Loucy (cell line): ENCODE results near the gene TARS2.

Experiments
- CTCF ChIP-seq: fragments of 200-600 bp; sonication (generic); conservative IDR thresholded peaks from 2 replicates; pipeline ENCODE4 v1.5.1; 2014; ENCODE audit warnings: mild to moderate bottlenecking, antibody characterized with exemption, low read length
- EZH2phosphoT487 ChIP-seq: fragments of 200-600 bp; IDR thresholded peaks from 2 replicates; pipeline ENCODE4 v1.6.1; 2018; ENCODE audit warnings: antibody characterized with exemption, mild to moderate bottlenecking, moderate library complexity, borderline replicate concordance

GRCh38 chr1:150552911-150553289 lies 65.7 kb downstream of the TARS2 start:
- no peak for TF ChIP-seq CTCF
- TF ChIP-seq EZH2phosphoT487 = no peak
